Fibroblast of villous mesenchyme (primary cell): ENCODE measurements around the gene DNAJC22. TPM values are rescaled to one million over a fixed set of nuclear protein-coding genes. Genes with fewer than 3 reads are reported as not detected.

Experiments
- DNase-seq: peaks from one replicate; pipeline ENCODE4 v3.0.0-alpha.2; 2010; ENCODE audit warnings: low read depth
- H3K4me3 ChIP-seq: 2 replicates; pipeline ENCODE4 v1.5.1; 2011; ENCODE audit warnings: low read depth, mild to moderate bottlenecking, low read length
- total RNA-seq: library from RNA; depleted of rRNA; stranded (reverse); fragments of >200 nt; gene quantifications from 2 replicates; pipeline ENCODE4 v1.2.3, GENCODE V29; 2012
- TF ChIP-seq, protein P1 (sequence below): IDR thresholded peaks from 2 replicates; pipeline ENCODE4 v1.5.1; 2012; ENCODE audit warnings: low read depth, mild to moderate bottlenecking, low read length; ENCODE audit not compliant: insufficient read depth

DNAJC22 gene
- total RNA-seq, 1 donor, result 1.7 TPM

DNA sequence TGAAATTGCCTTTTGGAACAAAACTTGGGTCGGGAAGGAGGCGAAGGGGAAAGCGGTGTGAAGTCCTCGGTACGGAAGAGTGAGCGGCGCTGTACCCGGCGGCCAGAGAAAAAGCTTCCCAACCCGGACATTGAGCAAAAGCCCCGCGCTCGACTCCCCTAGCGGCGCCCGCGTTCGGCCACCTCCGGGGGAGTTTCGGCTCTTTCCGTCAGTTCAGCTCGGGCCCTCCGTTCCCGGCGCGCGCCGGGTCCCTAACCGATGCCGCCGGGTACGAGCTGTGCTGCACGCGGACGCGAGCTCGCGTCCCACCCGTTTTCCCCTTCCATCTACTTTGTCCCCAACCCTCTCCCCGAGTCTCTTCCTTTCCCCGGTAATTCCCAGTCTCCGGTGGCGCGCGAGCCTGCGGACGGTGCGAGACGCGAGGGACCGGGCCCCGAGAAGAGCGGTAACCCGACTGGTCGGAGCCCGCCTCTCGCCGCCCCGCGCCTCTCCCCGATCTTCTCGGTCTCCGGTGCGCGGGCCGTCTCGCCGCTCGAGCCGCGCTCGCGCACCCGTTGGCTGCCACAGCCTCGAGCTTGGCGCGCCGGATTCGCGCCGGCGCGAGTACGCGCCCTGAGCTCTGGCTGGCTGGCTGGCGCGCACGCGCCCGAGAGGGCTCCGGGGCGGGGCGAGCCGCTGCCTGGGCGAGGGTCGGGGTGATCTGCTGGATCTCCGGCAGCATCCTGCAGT lies 20.1 kb downstream of the DNAJC22 start:
- DNase-seq, result peak; percentile 96
- H3K4me3 ChIP-seq, result peak overlapping the region; percentile 71
- TF ChIP-seq, protein P1, sequence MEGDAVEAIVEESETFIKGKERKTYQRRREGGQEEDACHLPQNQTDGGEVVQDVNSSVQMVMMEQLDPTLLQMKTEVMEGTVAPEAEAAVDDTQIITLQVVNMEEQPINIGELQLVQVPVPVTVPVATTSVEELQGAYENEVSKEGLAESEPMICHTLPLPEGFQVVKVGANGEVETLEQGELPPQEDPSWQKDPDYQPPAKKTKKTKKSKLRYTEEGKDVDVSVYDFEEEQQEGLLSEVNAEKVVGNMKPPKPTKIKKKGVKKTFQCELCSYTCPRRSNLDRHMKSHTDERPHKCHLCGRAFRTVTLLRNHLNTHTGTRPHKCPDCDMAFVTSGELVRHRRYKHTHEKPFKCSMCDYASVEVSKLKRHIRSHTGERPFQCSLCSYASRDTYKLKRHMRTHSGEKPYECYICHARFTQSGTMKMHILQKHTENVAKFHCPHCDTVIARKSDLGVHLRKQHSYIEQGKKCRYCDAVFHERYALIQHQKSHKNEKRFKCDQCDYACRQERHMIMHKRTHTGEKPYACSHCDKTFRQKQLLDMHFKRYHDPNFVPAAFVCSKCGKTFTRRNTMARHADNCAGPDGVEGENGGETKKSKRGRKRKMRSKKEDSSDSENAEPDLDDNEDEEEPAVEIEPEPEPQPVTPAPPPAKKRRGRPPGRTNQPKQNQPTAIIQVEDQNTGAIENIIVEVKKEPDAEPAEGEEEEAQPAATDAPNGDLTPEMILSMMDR, result peak; percentile 21

DNA sequence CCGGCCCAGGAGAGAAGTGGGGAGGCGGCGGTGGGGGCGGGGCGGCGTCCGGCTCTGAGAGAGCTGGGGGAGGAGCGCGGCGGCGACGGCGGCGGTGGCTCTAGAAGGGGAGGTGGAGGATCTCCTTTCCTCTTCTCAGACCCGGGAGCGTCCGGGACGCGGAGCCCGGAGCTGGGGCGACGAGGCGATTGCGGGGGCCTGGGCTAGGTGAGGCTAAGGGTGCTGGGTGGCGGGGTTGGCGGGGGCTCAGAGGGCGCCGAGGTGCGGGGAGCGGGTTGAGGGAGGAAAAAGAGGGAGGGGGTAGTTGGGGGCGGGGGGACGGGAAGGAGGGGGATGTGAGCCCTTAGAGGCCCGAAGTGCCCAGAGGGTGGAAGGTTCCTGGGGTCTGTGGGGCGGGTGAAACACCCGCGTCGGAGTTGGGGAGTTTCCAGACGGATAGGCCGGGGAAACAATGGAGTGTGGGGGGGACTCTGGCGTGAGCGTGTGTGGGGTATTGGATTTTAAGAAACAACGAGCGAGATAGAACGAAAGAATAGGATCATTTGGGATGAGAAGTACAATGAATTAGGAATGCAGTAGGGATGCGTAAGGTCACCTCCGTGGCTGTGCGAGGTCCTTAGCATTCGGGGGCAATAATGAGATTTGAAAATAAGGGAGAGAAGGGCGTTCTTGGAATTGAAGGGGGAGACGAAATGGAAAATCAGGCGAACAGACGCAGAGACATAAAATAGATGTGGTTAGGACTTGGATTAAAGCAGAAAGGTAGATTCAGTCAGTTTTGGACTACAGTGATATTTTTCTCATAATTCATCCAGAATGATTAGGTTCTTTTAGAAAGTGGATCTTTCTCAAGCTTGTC lies 20.9 kb downstream of the DNAJC22 start, which contains the start of gene SPATS2:
SPATS2 (plus strand) TSS at position 82 of the 859 bp plus-strand sequence. CDS start 93,551 bp downstream, outside the sequence.
- TF ChIP-seq, protein P1, result no peak
- no peak for DNase-seq
- H3K4me3 ChIP-seq, result peak within 1 kb of the TSS; percentile 71

DNA sequence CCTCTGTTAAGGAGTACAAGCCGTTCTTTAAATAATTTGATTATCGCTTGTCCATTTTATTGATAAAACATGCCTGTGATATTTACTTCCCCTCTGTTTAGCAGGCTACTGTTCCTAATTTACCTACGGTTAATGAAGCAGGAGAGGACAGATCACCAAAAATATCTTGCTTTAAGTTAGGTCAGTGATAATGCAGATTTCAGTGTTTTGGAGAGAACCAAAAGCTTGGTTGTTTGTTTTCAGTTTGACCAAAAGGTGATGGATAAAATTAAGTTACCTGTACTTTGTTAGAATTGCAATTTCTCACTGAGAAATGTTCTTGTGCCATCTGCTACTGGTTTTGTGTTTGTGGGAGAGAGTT lies 21.5 kb downstream of the DNAJC22 start:
- peak overlapping the region; percentile 71 for H3K4me3 ChIP-seq
- TF ChIP-seq, protein P1, result no peak
- no peak for DNase-seq

DNA sequence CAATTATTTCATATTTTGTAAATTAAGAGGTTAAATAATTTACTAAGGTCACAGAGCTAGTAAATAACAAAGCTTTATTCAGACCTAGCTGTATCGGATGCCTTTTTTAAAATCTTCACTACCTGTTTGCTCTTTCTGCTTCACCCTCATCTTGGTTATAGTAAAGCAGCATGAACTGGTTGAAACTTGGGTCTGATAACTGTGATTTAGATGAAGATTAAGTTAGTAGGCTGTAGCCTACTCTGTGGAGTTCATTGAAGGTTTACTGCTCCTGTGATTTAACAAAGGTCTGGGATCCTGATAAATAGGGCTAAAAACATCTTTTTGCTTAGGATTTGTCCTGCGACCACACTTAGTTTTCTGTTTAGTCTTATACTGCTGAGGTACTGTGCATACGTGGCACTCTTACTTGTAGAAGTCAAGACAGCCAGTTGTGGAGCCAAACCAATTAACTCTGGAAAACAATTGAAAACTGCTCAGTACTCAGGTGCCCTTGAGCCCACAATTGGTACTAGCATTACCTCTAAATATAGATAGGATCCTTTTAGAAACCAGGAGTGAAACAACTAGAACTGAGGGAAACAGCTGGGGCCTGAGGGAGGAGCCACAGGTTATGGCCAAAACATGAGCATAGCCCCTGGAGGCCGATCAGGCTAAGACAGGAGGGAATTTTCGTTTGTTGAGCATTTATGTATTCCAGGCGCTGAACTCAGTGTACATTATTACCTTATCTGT lies 22.9 kb downstream of the DNAJC22 start:
- DNase-seq, result peak; percentile 70
- peak overlapping the region; percentile 20 for H3K4me3 ChIP-seq
- TF ChIP-seq, protein P1, result peak; percentile 60

DNA sequence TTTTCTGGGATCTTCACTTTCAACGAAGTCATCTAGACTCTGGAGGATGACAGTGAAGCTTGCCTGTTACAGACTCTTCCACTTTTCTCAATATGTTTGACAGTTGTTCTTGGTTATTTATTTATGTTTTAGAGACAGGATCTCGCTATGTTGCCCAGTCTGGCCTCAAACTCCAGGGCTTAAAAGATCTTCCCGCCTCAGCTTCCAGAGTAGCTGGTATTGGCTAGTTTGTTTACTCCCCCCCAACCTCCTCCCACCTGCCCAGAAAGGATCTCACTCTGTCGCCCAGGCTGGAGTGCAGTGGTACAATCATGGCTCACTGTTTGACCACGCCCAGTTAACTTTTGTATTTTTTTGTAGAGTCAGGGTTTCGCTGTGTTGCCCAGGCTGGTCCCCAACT lies 23.9 kb downstream of the DNAJC22 start:
- no peak overlapping the region for H3K4me3 ChIP-seq
- DNase-seq, result no peak
- TF ChIP-seq, protein P1, result no peak

DNA sequence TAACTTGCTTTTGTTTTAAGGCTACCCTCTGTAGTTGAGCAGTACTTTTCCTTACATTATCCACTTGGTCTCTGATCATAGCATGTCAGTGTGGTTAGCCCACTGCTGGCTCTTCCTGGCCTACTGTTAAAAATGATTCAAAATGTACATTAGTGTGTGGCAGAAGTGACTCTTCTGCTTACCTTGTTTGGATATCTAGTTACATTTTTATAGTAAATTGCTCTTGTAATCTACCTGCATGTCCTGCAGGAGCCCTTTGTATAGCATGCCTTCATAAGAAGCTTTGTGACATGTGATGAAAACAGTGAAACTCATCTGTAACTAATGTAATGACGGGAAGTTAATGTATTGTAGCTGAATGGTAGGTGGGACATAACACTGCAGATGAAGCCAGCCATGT lies 28.7 kb downstream of the DNAJC22 start:
- DNase-seq, result no peak
- TF ChIP-seq, protein P1, result no peak
- no peak overlapping the region for H3K4me3 ChIP-seq
